Loucy (cell line): ENCODE measurements around the gene DNM1.

Experiments used
- H2AFZ ChIP-seq: fragments of 200-600 bp; sonication (generic); 2 replicates; pipeline ENCODE4 v1.6.0; 2016; ENCODE audit warnings: antibody characterized with exemption, mild to moderate bottlenecking, low read length, moderate library complexity
- H3F3A ChIP-seq: fragments of 200-600 bp; 2 replicates; pipeline ENCODE4 v1.6.0; 2016; ENCODE audit warnings: antibody characterized with exemption, low read depth, mild to moderate bottlenecking
- H3K27me3 ChIP-seq: fragments of 200-600 bp; sonication (generic); 2 replicates; pipeline ENCODE4 v1.6.1; 2014; ENCODE audit warnings: low read length, mild to moderate bottlenecking; ENCODE audit not compliant: insufficient read depth, poor library complexity, severe bottlenecking
- H3K36me3 ChIP-seq: fragments of 200-600 bp; sonication (generic); 2 replicates; pipeline ENCODE4 v1.6.1; 2016; ENCODE audit warnings: low read length; ENCODE audit not compliant: insufficient read depth
- H3K4me1 ChIP-seq: fragments of 200-600 bp; sonication (generic); 2 replicates; pipeline ENCODE4 v1.5.1; 2014; ENCODE audit warnings: low read length, mild to moderate bottlenecking; ENCODE audit not compliant: insufficient read depth, poor library complexity, severe bottlenecking
- H3K4me2 ChIP-seq: fragments of 200-600 bp; sonication (generic); 2 replicates; pipeline ENCODE4 v1.6.0; 2014; ENCODE audit warnings: antibody characterized with exemption, low read length, low read depth, mild to moderate bottlenecking; ENCODE audit not compliant: poor library complexity, severe bottlenecking
- H3K4me3 ChIP-seq: fragments of 200-600 bp; sonication (generic); 2 replicates; pipeline ENCODE4 v1.5.1; 2014; ENCODE audit warnings: low read length, mild to moderate bottlenecking, mixed read lengths; ENCODE audit not compliant: poor library complexity, severe bottlenecking
- H3K79me2 ChIP-seq: fragments of 200-600 bp; sonication (generic); 2 replicates; pipeline ENCODE4 v1.6.1; 2014; ENCODE audit warnings: low read length; ENCODE audit not compliant: insufficient read depth
- H3K9ac ChIP-seq: fragments of 200-600 bp; sonication (generic); 2 replicates; pipeline ENCODE4 v1.6.0; 2014; ENCODE audit warnings: mild to moderate bottlenecking, low read depth, low read length, moderate library complexity; ENCODE audit not compliant: poor library complexity, severe bottlenecking
- H3K9me2 ChIP-seq: fragments of 200-600 bp; sonication (generic); replicated peaks from 2 replicates; pipeline ENCODE4 v1.6.1; 2016; ENCODE audit warnings: low read depth, low read length, mixed read lengths
- H3K9me3 ChIP-seq: fragments of 200-600 bp; sonication (generic); 2 replicates; pipeline ENCODE4 v1.6.1; 2014; ENCODE audit warnings: mild to moderate bottlenecking, antibody characterized with exemption, low read length, low read depth; ENCODE audit not compliant: insufficient read depth
- H4K20me1 ChIP-seq: fragments of 200-600 bp; sonication (generic); 2 replicates; pipeline ENCODE4 v1.6.0; 2014; ENCODE audit warnings: antibody characterized with exemption, low read length, mild to moderate bottlenecking; ENCODE audit not compliant: insufficient read depth, poor library complexity, severe bottlenecking
- CTCF ChIP-seq: fragments of 200-600 bp; sonication (generic); conservative IDR thresholded peaks from 2 replicates; pipeline ENCODE4 v1.5.1; 2014; ENCODE audit warnings: mild to moderate bottlenecking, antibody characterized with exemption, low read length
- EZH2phosphoT487 ChIP-seq: fragments of 200-600 bp; IDR thresholded peaks from 2 replicates; pipeline ENCODE4 v1.6.1; 2018; ENCODE audit warnings: antibody characterized with exemption, mild to moderate bottlenecking, moderate library complexity, borderline replicate concordance

DNM1 gene

DNA sequence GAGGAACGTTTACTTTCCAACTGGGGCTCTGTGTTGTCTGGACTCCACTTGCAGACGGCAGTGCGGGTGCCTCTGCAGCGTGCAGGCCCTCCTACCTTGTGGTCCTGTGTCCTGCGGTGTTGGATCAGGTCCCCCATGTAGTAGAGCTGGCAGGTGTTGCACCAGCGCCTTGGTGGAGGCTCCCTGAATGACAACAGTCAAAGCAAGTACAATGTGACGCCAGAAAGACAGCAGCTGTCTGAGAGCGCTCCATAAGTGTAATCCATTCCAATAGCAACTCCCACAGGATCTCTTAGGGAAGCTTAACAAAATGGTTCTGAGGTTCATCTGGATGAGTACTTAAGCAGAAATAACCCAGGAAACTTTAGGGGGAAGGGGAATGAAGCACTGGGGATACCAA lies 33.3 kb upstream of the DNM1 start:
- H3F3A ChIP-seq = no peaks in the 10 kb centered on the region
- TF ChIP-seq EZH2phosphoT487 (no peak), CTCF (no peak)
- no peak overlapping the region for H3K4me2 ChIP-seq
- H3K36me3 ChIP-seq = peaks cover 37% of the 10 kb centered on the region; the same call in 1 of the 2 replicates
- H3K27me3 ChIP-seq = no peaks in the 10 kb centered on the region
- no peak overlapping the region for H3K9ac ChIP-seq
- no peaks in the 10 kb centered on the region for H4K20me1 ChIP-seq
- no peaks in the 10 kb centered on the region for H3K9me2 ChIP-seq
- no peak overlapping the region for H3K4me3 ChIP-seq
- H3K9me3 ChIP-seq = no peaks in the 10 kb centered on the region
- no peaks in the 10 kb centered on the region for H3K79me2 ChIP-seq
- H3K4me1 ChIP-seq = no peaks in the 10 kb centered on the region
- H2AFZ ChIP-seq = no peak overlapping the region

DNA sequence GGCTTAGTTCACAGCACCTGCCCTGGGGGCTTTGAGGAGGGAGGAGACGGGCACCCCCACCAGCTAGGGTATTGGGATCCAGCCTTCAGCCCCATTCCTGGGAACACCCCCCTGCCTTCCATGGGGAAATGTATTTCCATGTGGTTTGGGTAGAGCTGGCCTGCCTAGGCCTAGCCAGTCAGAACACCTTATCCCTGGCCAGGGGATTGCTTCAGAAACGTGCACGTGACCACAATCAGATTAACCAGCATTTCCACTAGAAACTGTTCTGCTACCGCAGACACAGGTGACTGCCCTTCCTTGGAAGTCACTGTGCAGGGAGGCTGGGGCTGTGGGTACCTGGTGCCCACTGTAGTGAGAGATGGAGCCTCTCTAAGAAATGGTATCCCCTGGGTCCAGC lies 29.1 kb upstream of the DNM1 start:
- no peaks in the 10 kb centered on the region for H3K4me1 ChIP-seq
- no peaks in the 10 kb centered on the region for H3K9me2 ChIP-seq
- H3K79me2 ChIP-seq = no peaks in the 10 kb centered on the region
- H3K9ac ChIP-seq = no peak overlapping the region
- H3K36me3 ChIP-seq = peaks cover 39% of the 10 kb centered on the region; the same call in 1 of the 2 replicates
- no peak overlapping the region for H2AFZ ChIP-seq
- H3K9me3 ChIP-seq = no peaks in the 10 kb centered on the region
- H3F3A ChIP-seq = no peaks in the 10 kb centered on the region
- H3K4me3 ChIP-seq = no peak overlapping the region
- H4K20me1 ChIP-seq = no peaks in the 10 kb centered on the region
- no peak overlapping the region for H3K4me2 ChIP-seq
- H3K27me3 ChIP-seq = no peaks in the 10 kb centered on the region
- TF ChIP-seq EZH2phosphoT487 = no peak
- TF ChIP-seq CTCF = no peak

GRCh38 chr9:128175102-128175563 lies 28.0 kb upstream of the DNM1 start:
- TF ChIP-seq EZH2phosphoT487 (no peak), CTCF (no peak)
- Histone ChIP-seq H4K20me1 (no peaks in the 10 kb centered on the region), H3K36me3 (peaks cover 39% of the 10 kb centered on the region; the same call in 1 of the 2 replicates), H2AFZ (no peak overlapping the region), H3K79me2 (no peaks in the 10 kb centered on the region), H3K4me2 (no peak overlapping the region), H3K4me3 (no peak overlapping the region), H3K4me1 (no peaks in the 10 kb centered on the region), H3K9me2 (no peaks in the 10 kb centered on the region), H3F3A (no peaks in the 10 kb centered on the region), H3K9ac (no peak overlapping the region), H3K9me3 (no peaks in the 10 kb centered on the region), H3K27me3 (no peaks in the 10 kb centered on the region)
